Adrenal gland (tissue), 12 donors: ENCODE measurements around the gene ACSM6. TPM values are rescaled to one million over a fixed set of nuclear protein-coding genes. Genes with fewer than 3 reads are reported as not detected.

Experiments
- DNase-seq, 7 donors: peaks; one replicate each; pipeline ENCODE4 v3.0.0-alpha.2; 2019 to 2020
- H3K27ac ChIP-seq, 5 donors: fragments of 200-600 bp; sonication (generic) in 4 of 5; 1 replicate in 3 of 5; 2 replicates in 2 of 5; pipeline versions ENCODE4 v1.5.1 to v1.8.0; 2016 to 2020; ENCODE audit warnings: mild to moderate bottlenecking in 1 of 5
- H3K27me3 ChIP-seq: fragments of 200-600 bp; 2 replicates; pipeline ENCODE4 v1.8.0; 2021
- H3K36me3 ChIP-seq, 2 donors: fragments of 200-600 bp; replicated peaks in 1 of 2; 1 replicate in 1 of 2; 2 replicates in 1 of 2; pipeline versions ENCODE4 v1.5.1 to v1.8.0; 2018 to 2022
- H3K4me1 ChIP-seq, 2 donors: fragments of 200-600 bp; replicated peaks in 1 of 2; 1 replicate in 1 of 2; 2 replicates in 1 of 2; pipeline versions ENCODE4 v1.5.1 to v1.8.0; 2018 to 2021
- H3K4me3 ChIP-seq, 4 donors: fragments of 200-600 bp; sonication (generic) in 3 of 4; one replicate each; pipeline ENCODE4 v1.5.1; 2016 to 2018
- H3K9me3 ChIP-seq, 3 donors: fragments of 200-600 bp; sonication (generic) in 1 of 3; replicated peaks in 1 of 3; 1 replicate in 2 of 3; 2 replicates in 1 of 3; pipeline versions ENCODE4 v1.5.1 to v1.8.0; 2016 to 2021
- CTCF ChIP-seq, 6 experiments: fragments of 450-650 bp in 4 of 6; fragments of 200-600 bp in 2 of 6; sonication (generic) in 1 of 6; IDR thresholded peaks; 1 replicate in 5 of 6; 2 replicates in 1 of 6; pipeline versions ENCODE4 v1.5.1 to v1.8.0; 2016 to 2021; ENCODE audit warnings: antibody characterized with exemption in 6 of 6, mild to moderate bottlenecking in 2 of 6, moderate library complexity in 1 of 6
- POLR2A ChIP-seq, 2 donors: fragments of 450-650 bp; IDR thresholded peaks; one replicate each; pipeline ENCODE4 v1.6.1; 2017; ENCODE audit warnings: antibody characterized with exemption in 2 of 2, mild to moderate bottlenecking in 2 of 2, moderate library complexity in 1 of 2
- WGBS, 4 donors: extraction: QIAGEN DNeasy Blood & Tissue Kit in 2 of 4; methylation state at CpG; one replicate each; pipeline versions ENCODE4 v1.1.5 to v1.1.7; 2013 to 2017; 5-methylcytosine and 5-hydroxymethylcytosine counted together
- intact Hi-C, 2 donors: fragments of 100-400 bp; cut with DNase I; formaldehyde crosslinking; loops; one replicate each; pipeline versions ENCODE4 v1.14.1 to v1.15.0; 2022 to 2023
- polyA plus RNA-seq, 3 donors: library from polyadenylated mRNA; stranded (reverse); fragments of 200-250 nt in 2 of 3; fragments of 350-450 nt in 1 of 3; fragmentation: Illumina TruSeq in 1 of 3; extraction: RNeasy Lipid Tissue Mini Kit (QIAGEN cat#74804) in 1 of 3; gene quantifications; one replicate each; pipeline ENCODE4 v1.2.3, GENCODE V29; 2013 to 2014
- small RNA-seq, 2 donors: library from RNA; depleted of rRNA; stranded (forward); fragments of <200 nt; gene quantifications; one replicate each; pipeline ENCODE3, GENCODE V24; 2016
- total RNA-seq, 9 donors: library from RNA; depleted of rRNA in 4 of 9; stranded (reverse); fragments of >200 nt in 4 of 9; fragments of 120-200 nt in 1 of 9; fragmentation: NEBNext Ultra II Directional in 1 of 9; extraction: Animal tissue kit (Norgen Biotek cat#: 25700) in 1 of 9; gene quantifications; one replicate each; pipeline versions ENCODE4 v1.1.0 to v1.2.4, GENCODE V29; 2013 to 2023
- donor health status: healthy with polysubstance abuse.
- donor health status: Bipolar disorder and iron deficiency.
- donor health status: DM: yes; HTN: yes; CAD: no.
- donor health status: DM: no; HTN: no; CAD: no.
- donor health status: DM: no; HTN: no; CAD: no.
- donor health status: DM: yes; HTN: yes; CAD: no.

ACSM6 gene
- total and polyA plus RNA-seq, 12 donors, result not detected

GRCh38 chr10:95275726-95276366 is 81.8 kb downstream of the ACSM6 start:
- Histone ChIP-seq H3K27me3 (no peaks in the 10 kb centered on the region), H3K27ac (peak overlapping the region in 2 of 5 donors; percentile 57 to 69), H3K36me3 (no peaks in the 10 kb centered on the region), H3K9me3 (no peaks in the 10 kb centered on the region), H3K4me3 (no peak overlapping the region), H3K4me1 (peaks cover 4 to 7% of the 10 kb centered on the region in 2 donors)
- intact Hi-C loops, result no loop called here
- DNase-seq, result peak in 1 of 7 donors; percentile 4
- WGBS, 4 donors, result 59 to 78% (median 69%) methylated on average over 1 of the region's 1 CpG
- TF ChIP-seq POLR2A (IDR thresholded peaks at IDR 0.05), result no peak

- TF ChIP-seq CTCF (IDR thresholded peaks at IDR 0.05) (no peak), POLR2A (IDR thresholded peaks at IDR 0.05) (no peak)
- no peak for DNase-seq
- no peaks in the 10 kb centered on the region for H3K9me3 ChIP-seq
- H3K4me1 ChIP-seq, result peaks cover 4 to 7% of the 10 kb centered on the region in 2 donors
- intact Hi-C loops, result no loop called here
- H3K27me3 ChIP-seq, result no peaks in the 10 kb centered on the region
- H3K27ac ChIP-seq, result peak overlapping the region in 2 of 5 donors; percentile 19 to 69
- H3K4me3 ChIP-seq, result no peak overlapping the region
- 81 to 86% (median 84%) methylated on average over 8 of the region's 8 CpGs for WGBS, 4 donors
- no peaks in the 10 kb centered on the region for H3K36me3 ChIP-seq
Observed at GRCh38 chr10:95276367-95277200, 82.5 kb downstream of the ACSM6 start.

- H3K4me3 ChIP-seq, result no peak overlapping the region
- H3K9me3 ChIP-seq, result no peaks in the 10 kb centered on the region
- DNase-seq, result no peak
- no peaks in the 10 kb centered on the region for H3K36me3 ChIP-seq
- H3K27ac ChIP-seq, result peak overlapping the region in 2 of 5 donors; percentile 19 to 25
- H3K27me3 ChIP-seq, result no peaks in the 10 kb centered on the region
- H3K4me1 ChIP-seq, result peaks cover 4 to 7% of the 10 kb centered on the region in 2 donors
- WGBS, 4 donors, result 77 to 91% (median 78%) methylated on average over 1 of the region's 1 CpG
- TF ChIP-seq POLR2A (IDR thresholded peaks at IDR 0.05) (no peak), CTCF (IDR thresholded peaks at IDR 0.05) (no peak)
- intact Hi-C loops, result no loop called here
Observed at GRCh38 chr10:95277201-95277570, 83.1 kb downstream of the ACSM6 start.

DNA sequence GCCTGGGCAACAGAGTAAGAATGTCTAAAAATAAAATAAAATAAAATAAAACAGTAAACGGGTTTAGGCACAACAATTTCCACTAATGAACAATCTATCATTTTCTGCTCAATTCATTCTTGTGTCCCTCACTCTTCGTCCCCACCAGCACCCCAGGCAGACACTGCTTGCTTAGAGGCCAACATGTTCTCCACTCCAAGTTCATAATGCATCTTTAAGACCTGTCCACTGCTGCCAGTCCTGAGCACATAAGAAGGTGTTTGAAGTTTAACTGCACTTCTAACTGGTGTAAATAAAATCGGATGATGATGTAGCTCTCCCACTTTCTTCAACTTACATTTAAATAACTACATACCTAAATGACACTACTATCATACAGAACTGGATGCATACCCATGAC is 83.6 kb downstream of the ACSM6 start:
- DNase-seq, result no peak
- Histone ChIP-seq H3K36me3 (no peaks in the 10 kb centered on the region), H3K27ac (peak overlapping the region in 1 of 5 donors; percentile 47), H3K27me3 (no peaks in the 10 kb centered on the region), H3K4me3 (no peak overlapping the region), H3K4me1 (peaks cover 4 to 7% of the 10 kb centered on the region in 2 donors), H3K9me3 (no peaks in the 10 kb centered on the region)
- intact Hi-C loops, result no loop called here
- TF ChIP-seq CTCF (IDR thresholded peaks at IDR 0.05) (no peak), POLR2A (IDR thresholded peaks at IDR 0.05) (no peak)
- WGBS, 4 donors, result 57 to 76% (median 72%) methylated on average over 3 of the region's 3 CpGs

Small RNAs within 50 kb of the gene (small RNA-seq; reads per million reads assigned to genes)
- gene AL157834.3, result 0 reads per million in 2 donors

Other genes starting within 250 kb of the ACSM6 start
- gene CYP2C8, start 124.7 kb upstream of the ACSM6 start, total RNA-seq, result 1 to 10 TPM in 6 of 9 donors, under 1 TPM in 2, not detected in 1; 0.28 to 7.0 (median 2.0) TPM
- gene CYP2C8, start 124.7 kb upstream of the ACSM6 start, polyA plus RNA-seq, result 10 to 100 TPM in 1 of 3 donors, 1 to 10 TPM in 2; 3.3 to 11.0 (median 7.0) TPM
- gene PDLIM1, start 96.8 kb downstream of the ACSM6 start, total RNA-seq, result 10 to 100 TPM in 8 of 9 donors, under 1 TPM in 1; 0.89 to 44.6 (median 26.1) TPM
- gene PDLIM1, start 96.8 kb downstream of the ACSM6 start, polyA plus RNA-seq, result 10 to 100 TPM; 31.9 to 63.3 (median 32.6) TPM